Measurements from ENCODE around the gene LYPD6. TPM values are rescaled to one million over a fixed set of nuclear protein-coding genes. Genes with fewer than 3 reads are reported as not detected.

The LYPD6 gene
- total RNA-seq, 1 experiment from 2014 or later = 2.4 TPM

DNA sequence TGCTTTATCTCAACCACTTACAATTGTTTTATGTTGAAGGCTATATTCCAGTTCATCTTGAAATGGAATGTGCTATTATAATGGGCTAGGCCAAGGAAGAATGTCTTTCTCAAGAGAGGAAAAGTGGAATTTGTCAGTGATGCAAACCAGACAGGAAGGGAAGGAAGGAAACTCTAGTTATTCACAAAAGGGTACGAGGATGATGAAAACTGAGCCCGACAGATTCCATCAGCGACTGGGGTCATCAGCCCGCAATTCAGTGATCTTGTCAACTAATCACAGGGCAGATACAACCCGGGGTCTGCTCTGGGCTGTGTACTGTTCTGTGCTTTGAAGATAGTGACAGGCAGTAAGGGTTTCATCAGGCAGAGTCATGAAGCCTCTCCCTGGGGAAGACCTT lies 23.4 kb upstream of the LYPD6 start:
- Histone ChIP-seq H3K9me2 (replicated peaks; ENCODE audit: low read length) (no peaks in the 10 kb centered on the region), H3K9ac (ENCODE audit: low read length) (no peak overlapping the region), H3K4me2 (ENCODE audit: low read length) (no peak overlapping the region), H3K9me3 (ENCODE audit: low read length) (no peaks in the 10 kb centered on the region), H3K36me3 (ENCODE audit: low read depth, low read length) (no peaks in the 10 kb centered on the region), H4K20me1 (ENCODE audit: low read length) (no peaks in the 10 kb centered on the region), H3K4me3 (ENCODE audit: low read length) (no peak overlapping the region), H3K4me1 (ENCODE audit: insufficient read depth, low read length) (no peaks in the 10 kb centered on the region), H3K79me2 (ENCODE audit: low read length) (no peaks in the 10 kb centered on the region), H3K27me3 (ENCODE audit: low read length) (peaks cover 78% of the 10 kb centered on the region), H2AFZ (ENCODE audit: low read length) (no peak overlapping the region), H3F3A (ENCODE audit: low read length, unreplicated experiment) (no peaks in the 10 kb centered on the region), H3K27ac (ENCODE audit: low read length) (no peak overlapping the region)
- ChIA-PET POLR2A (ENCODE audit: unreplicated experiment) (no interaction called here), CTCF (no interaction called here)
- TF ChIP-seq EZH2 (IDR thresholded peaks at IDR 0.05; ENCODE audit: low read length, unreplicated experiment) (no peak), EZH2phosphoT487 (IDR thresholded peaks at IDR 0.05; ENCODE audit: borderline replicate concordance, low read length) (no peak)
- TF ChIP-seq, protein P1, sequence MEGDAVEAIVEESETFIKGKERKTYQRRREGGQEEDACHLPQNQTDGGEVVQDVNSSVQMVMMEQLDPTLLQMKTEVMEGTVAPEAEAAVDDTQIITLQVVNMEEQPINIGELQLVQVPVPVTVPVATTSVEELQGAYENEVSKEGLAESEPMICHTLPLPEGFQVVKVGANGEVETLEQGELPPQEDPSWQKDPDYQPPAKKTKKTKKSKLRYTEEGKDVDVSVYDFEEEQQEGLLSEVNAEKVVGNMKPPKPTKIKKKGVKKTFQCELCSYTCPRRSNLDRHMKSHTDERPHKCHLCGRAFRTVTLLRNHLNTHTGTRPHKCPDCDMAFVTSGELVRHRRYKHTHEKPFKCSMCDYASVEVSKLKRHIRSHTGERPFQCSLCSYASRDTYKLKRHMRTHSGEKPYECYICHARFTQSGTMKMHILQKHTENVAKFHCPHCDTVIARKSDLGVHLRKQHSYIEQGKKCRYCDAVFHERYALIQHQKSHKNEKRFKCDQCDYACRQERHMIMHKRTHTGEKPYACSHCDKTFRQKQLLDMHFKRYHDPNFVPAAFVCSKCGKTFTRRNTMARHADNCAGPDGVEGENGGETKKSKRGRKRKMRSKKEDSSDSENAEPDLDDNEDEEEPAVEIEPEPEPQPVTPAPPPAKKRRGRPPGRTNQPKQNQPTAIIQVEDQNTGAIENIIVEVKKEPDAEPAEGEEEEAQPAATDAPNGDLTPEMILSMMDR (conservative IDR thresholded peaks at IDR 0.05; ENCODE audit: low read depth, low read length) = no peak
- intact Hi-C loops (cut with micrococcal nuclease) = no loop called here
- BruUV-seq (replicated peaks) = no TSS peak
- ATAC-seq (no peak), DNase-seq (no peak)

DNA sequence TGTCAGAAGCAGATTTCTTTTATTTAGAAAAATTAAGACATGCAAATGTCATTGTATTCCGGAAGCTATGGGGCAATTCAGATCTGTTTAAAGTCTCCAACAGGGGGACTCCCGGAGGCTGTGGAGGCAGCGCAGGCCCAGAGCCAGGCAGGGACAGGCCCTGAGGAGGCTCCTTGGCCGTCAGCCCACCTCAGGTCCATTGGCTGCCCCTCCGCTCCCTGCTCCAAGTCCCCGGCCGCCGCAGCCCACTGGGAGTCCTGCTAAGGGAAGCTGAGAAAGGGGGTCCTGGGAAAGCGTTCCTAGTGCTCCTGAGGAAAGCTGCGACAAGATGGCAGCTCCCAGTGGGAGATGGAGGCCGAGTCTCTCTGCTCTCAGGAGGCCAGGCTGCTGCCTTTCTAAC lies 20.0 kb upstream of the LYPD6 start:
- no peaks in the 10 kb centered on the region for H3K79me2 ChIP-seq (ENCODE audit: low read length)
- CTCF ChIA-PET = no interaction called here
- H3K4me3 ChIP-seq (ENCODE audit: low read length) = no peak overlapping the region
- no peak for DNase-seq
- H4K20me1 ChIP-seq (ENCODE audit: low read length) = no peaks in the 10 kb centered on the region
- no TSS peak for BruUV-seq (replicated peaks)
- no peaks in the 10 kb centered on the region for H3K9me2 ChIP-seq (replicated peaks; ENCODE audit: low read length)
- H2AFZ ChIP-seq (ENCODE audit: low read length) = no peak overlapping the region
- H3K4me1 ChIP-seq (ENCODE audit: insufficient read depth, low read length) = no peaks in the 10 kb centered on the region
- POLR2A ChIA-PET (ENCODE audit: unreplicated experiment) = no interaction called here
- intact Hi-C loops (cut with micrococcal nuclease) = no loop called here
- no peaks in the 10 kb centered on the region for H3K36me3 ChIP-seq (ENCODE audit: low read depth, low read length)
- ATAC-seq = no peak
- no peak overlapping the region for H3K9ac ChIP-seq (ENCODE audit: low read length)
- no peak overlapping the region for H3K27ac ChIP-seq (ENCODE audit: low read length)
- no peak overlapping the region for H3K4me2 ChIP-seq (ENCODE audit: low read length)
- H3K27me3 ChIP-seq (ENCODE audit: low read length) = peaks cover 54% of the 10 kb centered on the region
- no peaks in the 10 kb centered on the region for H3F3A ChIP-seq (ENCODE audit: low read length, unreplicated experiment)
- H3K9me3 ChIP-seq (ENCODE audit: low read length) = no peaks in the 10 kb centered on the region
- TF ChIP-seq, protein P1 (conservative IDR thresholded peaks at IDR 0.05; ENCODE audit: low read depth, low read length) = no peak
- no peak for TF ChIP-seq EZH2 (IDR thresholded peaks at IDR 0.05; ENCODE audit: low read length, unreplicated experiment)
- TF ChIP-seq EZH2phosphoT487 (IDR thresholded peaks at IDR 0.05; ENCODE audit: borderline replicate concordance, low read length) = no peak

DNA sequence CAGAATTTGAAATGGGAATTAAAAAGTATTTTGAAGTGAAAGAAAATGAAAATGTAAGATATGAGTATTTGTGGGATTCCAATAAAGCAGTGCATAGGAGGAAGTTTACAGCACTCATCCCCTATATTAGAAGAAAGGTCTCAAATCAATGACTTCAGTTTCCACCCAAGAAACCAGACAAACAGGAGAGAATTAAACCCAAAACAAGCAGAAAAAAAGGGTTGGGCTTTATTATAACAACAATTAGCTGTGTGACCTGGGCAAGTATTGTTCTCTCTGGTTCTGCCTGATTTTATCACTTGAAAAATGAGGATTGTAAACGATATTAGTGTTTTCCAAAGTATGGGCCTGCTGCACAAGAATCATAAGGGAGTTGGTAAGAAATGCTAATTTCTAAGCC lies 18.3 kb upstream of the LYPD6 start:
- H3K4me3 ChIP-seq (ENCODE audit: low read length) = no peak overlapping the region
- no peak overlapping the region for H3K27ac ChIP-seq (ENCODE audit: low read length)
- H3K36me3 ChIP-seq (ENCODE audit: low read depth, low read length) = no peaks in the 10 kb centered on the region
- H2AFZ ChIP-seq (ENCODE audit: low read length) = no peak overlapping the region
- TF ChIP-seq, protein P1 (conservative IDR thresholded peaks at IDR 0.05; ENCODE audit: low read depth, low read length) = no peak
- no peak for TF ChIP-seq EZH2 (IDR thresholded peaks at IDR 0.05; ENCODE audit: low read length, unreplicated experiment)
- no peak for TF ChIP-seq EZH2phosphoT487 (IDR thresholded peaks at IDR 0.05; ENCODE audit: borderline replicate concordance, low read length)
- peaks cover 44% of the 10 kb centered on the region for H3K27me3 ChIP-seq (ENCODE audit: low read length)
- H3K4me2 ChIP-seq (ENCODE audit: low read length) = no peak overlapping the region
- no peaks in the 10 kb centered on the region for H3F3A ChIP-seq (ENCODE audit: low read length, unreplicated experiment)
- no peaks in the 10 kb centered on the region for H4K20me1 ChIP-seq (ENCODE audit: low read length)
- H3K9me2 ChIP-seq (replicated peaks; ENCODE audit: low read length) = no peaks in the 10 kb centered on the region
- ChIA-PET CTCF (no interaction called here), POLR2A (ENCODE audit: unreplicated experiment) (no interaction called here)
- H3K4me1 ChIP-seq (ENCODE audit: insufficient read depth, low read length) = no peaks in the 10 kb centered on the region
- no TSS peak for BruUV-seq (replicated peaks)
- no peaks in the 10 kb centered on the region for H3K9me3 ChIP-seq (ENCODE audit: low read length)
- intact Hi-C loops (cut with micrococcal nuclease) = no loop called here
- no peak overlapping the region for H3K9ac ChIP-seq (ENCODE audit: low read length)
- ATAC-seq (no peak), DNase-seq (no peak)
- H3K79me2 ChIP-seq (ENCODE audit: low read length) = no peaks in the 10 kb centered on the region
